H1 (cell line): ENCODE data around the gene IL16. TPM values are rescaled to one million over a fixed set of nuclear protein-coding genes. Genes with fewer than 3 reads are reported as not detected.
A peak's percentile ranks its signal among the peaks of the same experiment; 100 is the strongest.

Experiments used
- CTCF ChIA-PET: fragments of 300-600 bp; sonication (Branson Sonifier 250); formaldehyde crosslinking; loops from one replicate; lab custom pipeline; 2021; ENCODE audit not compliant: partially characterized antibody; lab: Charles Lee
- POLR2A ChIA-PET: fragments of 300-600 bp; sonication (Branson Sonifier 250); formaldehyde crosslinking; loops from one replicate; lab custom pipeline; 2021; ENCODE audit warnings: inconsistent platforms; ENCODE audit not compliant: partially characterized antibody; lab: Charles Lee
- DNase-seq, 2 experiments: peaks; one replicate each; pipeline versions ENCODE4 v3.0.0 to v3.0.0-alpha.2; 2010 to 2022; ENCODE audit warnings: low spot score in 2 of 2, low read depth in 1 of 2, mixed read lengths in 1 of 2
- FAIRE-seq: peaks from 2 replicates; lab custom pipeline; 2011; peaks lifted over from hg19 to GRCh38; lab: Jason Lieb, UNC
- H2AFZ ChIP-seq: 2 replicates; pipeline ENCODE4 v1.8.1; 2012; ENCODE audit warnings: low read length, inconsistent platforms
- H2AK5ac ChIP-seq: 2 replicates; pipeline ENCODE4 v1.6.1; 2013; ENCODE audit warnings: low read depth, low read length
- H2BK120ac ChIP-seq: replicated peaks from 2 replicates; pipeline ENCODE3; 2013; ENCODE audit warnings: low read depth, low read length, inconsistent platforms
- H2BK12ac ChIP-seq: 2 replicates; pipeline ENCODE4 v1.6.1; 2013; ENCODE audit warnings: low read depth, low read length
- H2BK15ac ChIP-seq: 2 replicates; pipeline ENCODE4 v1.6.1; 2013; ENCODE audit warnings: low read length
- H2BK20ac ChIP-seq: 2 replicates; pipeline ENCODE4 v1.6.1; 2013; ENCODE audit warnings: low read length
- H2BK5ac ChIP-seq: 2 replicates; pipeline ENCODE4 v1.6.1; 2013; ENCODE audit warnings: low read depth, low read length
- H3K14ac ChIP-seq: 2 replicates; pipeline ENCODE4 v1.6.1; 2013; ENCODE audit warnings: inconsistent platforms; ENCODE audit not compliant: insufficient read length
- H3K18ac ChIP-seq: 2 replicates; pipeline ENCODE4 v1.6.1; 2013; ENCODE audit warnings: low read length; ENCODE audit errors: extremely low read depth
- H3K23ac ChIP-seq: 2 replicates; pipeline ENCODE4 v1.6.1; 2013; ENCODE audit warnings: inconsistent platforms; ENCODE audit not compliant: insufficient read length
- H3K23me2 ChIP-seq: 2 replicates; pipeline ENCODE4 v1.6.1; 2013; ENCODE audit warnings: low read depth, low read length
- H3K27ac ChIP-seq: 2 replicates; pipeline ENCODE4 v1.6.1; 2011; ENCODE audit warnings: low read depth, low read length, inconsistent platforms
- H3K27me3 ChIP-seq, 4 experiments: replicated peaks in 1 of 4; 1 replicate in 1 of 4; 2 replicates in 3 of 4; pipeline versions ENCODE4 v1.6.1 to v1.8.1; 2011 to 2013; ENCODE audit warnings: low read length in 3 of 4, mild to moderate bottlenecking in 3 of 4, inconsistent platforms in 2 of 4, mixed read lengths in 2 of 4, moderate library complexity in 1 of 4; ENCODE audit not compliant: control insufficient read depth in 3 of 4, insufficient read depth in 3 of 4; ENCODE audit errors: extremely low read depth in 1 of 4
- H3K36me3 ChIP-seq, 4 experiments: 2 replicates each; pipeline versions ENCODE4 v1.6.1 to v1.8.1; 2011 to 2013; ENCODE audit warnings: mild to moderate bottlenecking in 4 of 4, low read length in 3 of 4, moderate library complexity in 2 of 4, control low read depth in 1 of 4, inconsistent platforms in 1 of 4; ENCODE audit not compliant: insufficient read depth in 4 of 4, control insufficient read depth in 2 of 4
- H3K4ac ChIP-seq: replicated peaks from 2 replicates; pipeline ENCODE3; 2013; ENCODE audit warnings: low read length, low read depth, mixed read lengths, inconsistent platforms; ENCODE audit not compliant: insufficient read length
- H3K4me1 ChIP-seq, 4 experiments: replicated peaks in 1 of 4; 1 replicate in 1 of 4; 2 replicates in 3 of 4; pipeline versions ENCODE4 v1.6.1 to v1.8.1; 2011 to 2013; ENCODE audit warnings: low read length in 3 of 4, inconsistent platforms in 2 of 4, mixed read lengths in 1 of 4; ENCODE audit not compliant: insufficient read depth in 4 of 4, control insufficient read depth in 3 of 4
- H3K4me2 ChIP-seq, 2 experiments: 2 replicates each; pipeline versions ENCODE4 v1.6.1 to v1.8.1; 2011 to 2013; ENCODE audit warnings: low read depth in 2 of 2, low read length in 2 of 2, control low read depth in 1 of 2, inconsistent platforms in 1 of 2, mild to moderate bottlenecking in 1 of 2; ENCODE audit not compliant: insufficient read depth in 1 of 2
- H3K4me3 ChIP-seq, 4 experiments: fragments of 200-600, 300-600 bp in 1 of 4; sonication (generic), shearing (Covaris generic), sonication (Bioruptor Twin) in 1 of 4; 2 replicates each; pipeline versions ENCODE4 v1.5.1 to v1.8.1; 2011 to 2016; ENCODE audit warnings: low read length in 4 of 4, low read depth in 3 of 4, control low read depth in 2 of 4, inconsistent platforms in 2 of 4, mild to moderate bottlenecking in 2 of 4, mixed read lengths in 1 of 4, moderate library complexity in 1 of 4; ENCODE audit not compliant: insufficient read depth in 2 of 4; ENCODE audit errors: extremely low read depth in 1 of 4
- H3K56ac ChIP-seq: replicated peaks from 2 replicates; pipeline ENCODE3; 2013; ENCODE audit warnings: low read depth, mild to moderate bottlenecking, mixed read lengths, low read length, inconsistent platforms; ENCODE audit not compliant: insufficient read length
- H3K79me1 ChIP-seq: 2 replicates; pipeline ENCODE4 v1.6.1; 2013; ENCODE audit warnings: low read depth, low read length, control low read depth
- H3K79me2 ChIP-seq, 2 experiments: 2 replicates each; pipeline versions ENCODE4 v1.6.1 to v1.8.1; 2012 to 2013; ENCODE audit warnings: low read length in 2 of 2, mild to moderate bottlenecking in 2 of 2, inconsistent platforms in 1 of 2; ENCODE audit not compliant: insufficient read depth in 2 of 2, control insufficient read depth in 1 of 2
- H3K9ac ChIP-seq, 4 experiments: replicated peaks in 1 of 4; 1 replicate in 1 of 4; 2 replicates in 3 of 4; pipeline versions ENCODE4 v1.6.1 to v1.8.1; 2011 to 2013; ENCODE audit warnings: low read depth in 3 of 4, low read length in 3 of 4, control low read depth in 2 of 4, mild to moderate bottlenecking in 2 of 4, moderate library complexity in 2 of 4, inconsistent platforms in 1 of 4; ENCODE audit errors: extremely low read depth in 1 of 4
- H3K9me3 ChIP-seq, 2 experiments: 2 replicates each; pipeline versions ENCODE4 v1.6.1 to v1.8.1; 2012 to 2013; ENCODE audit warnings: mild to moderate bottlenecking in 2 of 2, moderate library complexity in 2 of 2, control low read depth in 1 of 2, inconsistent platforms in 1 of 2, low read depth in 1 of 2, low read length in 1 of 2, mixed read lengths in 1 of 2; ENCODE audit not compliant: insufficient read depth in 2 of 2
- H4K20me1 ChIP-seq, 2 experiments: replicated peaks in 1 of 2; 2 replicates each; pipeline versions ENCODE3 to v1.8.1; 2011 to 2013; ENCODE audit warnings: inconsistent platforms in 2 of 2, low read length in 2 of 2, mild to moderate bottlenecking in 1 of 2; ENCODE audit not compliant: insufficient read depth in 2 of 2, control insufficient read depth in 1 of 2
- H4K5ac ChIP-seq: 2 replicates; pipeline ENCODE4 v1.6.1; 2013; ENCODE audit warnings: low read length, low read depth, mixed read lengths, inconsistent platforms; ENCODE audit not compliant: insufficient read length
- H4K8ac ChIP-seq: 2 replicates; pipeline ENCODE4 v1.8.0; 2013; ENCODE audit warnings: mild to moderate bottlenecking, moderate library complexity, low read length, inconsistent platforms; ENCODE audit not compliant: insufficient read depth; ENCODE audit errors: extremely low read depth
- H4K91ac ChIP-seq: replicated peaks from 2 replicates; pipeline ENCODE3; 2013; ENCODE audit warnings: low read length, mixed read lengths, inconsistent platforms; ENCODE audit not compliant: insufficient read length
- BACH1 ChIP-seq: IDR thresholded peaks from 2 replicates; pipeline ENCODE4 v1.6.1; 2012; ENCODE audit warnings: low read length, improper control_type of control experiment
- CBX5 ChIP-seq: fragments of 300-800, 300-1000 bp; sonication (generic); IDR thresholded peaks from 2 replicates; pipeline ENCODE4 v1.7.1; 2016; ENCODE audit warnings: antibody characterized with exemption, low read length, low read depth
- NRF1 ChIP-seq: IDR thresholded peaks from 2 replicates; pipeline ENCODE4 v1.6.1; 2011; ENCODE audit warnings: mild to moderate bottlenecking, low read depth, low read length, improper control_type of control experiment
- RBBP5 ChIP-seq: IDR thresholded peaks from 2 replicates; pipeline ENCODE4 v1.7.1; 2012; ENCODE audit warnings: low read depth, mild to moderate bottlenecking, inconsistent platforms, low read length, moderate library complexity, borderline replicate concordance
- SIN3A ChIP-seq, 2 experiments: IDR thresholded peaks in 1 of 2; conservative IDR thresholded peaks in 1 of 2; 2 replicates each; pipeline ENCODE4 v1.6.1; 2011 to 2012; ENCODE audit warnings: low read length in 2 of 2, improper control_type of control experiment in 1 of 2, low read depth in 1 of 2, mild to moderate bottlenecking in 1 of 2
- SIRT6 ChIP-seq: IDR thresholded peaks from one replicate; pipeline ENCODE4 v1.7.1; 2012; ENCODE audit warnings: low read length, inconsistent platforms
- SIX5 ChIP-seq: IDR thresholded peaks from 2 replicates; pipeline ENCODE4 v1.6.1; 2011; ENCODE audit warnings: mild to moderate bottlenecking, low read depth, low read length
- TAF1 ChIP-seq: IDR thresholded peaks from 2 replicates; pipeline ENCODE4 v1.6.1; 2011; ENCODE audit warnings: mild to moderate bottlenecking, low read depth, low read length
- WGBS, 2 experiments: shearing (Covaris generic) in 1 of 2; methylation state at CpG; one replicate each; pipeline versions ENCODE4 v1.1.6 to v1.1.7; 2013 to 2015; ENCODE audit warnings: low lambda C conversion rate in 2 of 2, mixed read lengths in 2 of 2, inconsistent platforms in 1 of 2, low coverage in 1 of 2, missing lambda C conversion rate in 1 of 2; ENCODE audit not compliant: insufficient replicate concordance in 2 of 2, insufficient coverage in 1 of 2, insufficient read length in 1 of 2; ENCODE audit errors: extremely low coverage in 1 of 2, missing lambda C conversion rate in 1 of 2; 5-methylcytosine and 5-hydroxymethylcytosine counted together
- polyA plus RNA-seq, 7 experiments: library from polyadenylated mRNA; depleted of rRNA in 3 of 7; stranded (reverse) in 5 of 7; unstranded in 2 of 7; fragments of >200 nt in 5 of 7; fragments of 200-250 nt in 2 of 7; gene quantifications; 1 replicate in 5 of 7; 2 replicates in 1 of 7; 4 replicates in 1 of 7; pipeline versions ENCODE4 v1.2.1 to v1.2.3, GENCODE V29; 2011 to 2013; ENCODE audit warnings: missing spikeins in 2 of 7, mixed read lengths in 2 of 7
- total RNA-seq: library from RNA; stranded (reverse); fragmentation: NEBNext Ultra II Directional; extraction: Animal tissue kit (Norgen Biotek cat#: 25700); gene quantifications from 2 replicates; pipeline ENCODE4 v1.2.1, GENCODE V29; 2021
- TF ChIP-seq, protein P1 (sequence below), 3 experiments: IDR thresholded peaks; 1 replicate in 2 of 3; 2 replicates in 1 of 3; pipeline versions ENCODE4 v1.5.1 to v1.6.1; 2011; ENCODE audit warnings: low read length in 3 of 3, mild to moderate bottlenecking in 3 of 3, inconsistent platforms in 2 of 3, low read depth in 1 of 3, moderate library complexity in 1 of 3; ENCODE audit not compliant: insufficient read depth in 1 of 3; ENCODE audit errors: control extremely low read depth in 1 of 3
- TF ChIP-seq, protein P2 (sequence below): IDR thresholded peaks from 2 replicates; pipeline ENCODE4 v1.6.1; 2012; ENCODE audit warnings: inconsistent platforms

Gene IL16
- total and polyA plus RNA-seq, 2 of the 8 experiments (the other 6 are each of a cell fraction or from before 2014, with no cell fraction given), result 0.03 to 0.09 TPM

DNA sequence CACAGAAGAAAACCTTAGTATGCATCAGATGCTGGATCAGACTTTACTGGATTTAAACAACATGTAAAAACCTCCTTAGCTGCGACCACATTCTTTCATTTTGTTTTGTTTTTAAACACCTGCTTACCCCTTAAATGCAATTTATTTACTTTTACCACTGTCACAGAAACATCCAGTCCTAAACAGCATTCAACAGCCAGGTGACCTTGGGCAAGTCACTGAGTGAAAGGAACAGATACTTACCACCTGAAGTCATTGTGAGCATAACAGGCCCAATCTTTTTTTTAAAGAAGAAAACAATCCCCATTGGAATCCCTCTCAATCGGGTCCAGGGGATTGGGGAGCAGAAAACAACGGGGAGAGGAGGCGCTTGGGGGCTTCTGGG, 126.9 kb downstream of the IL16 start:
- Histone ChIP-seq H3K23me2 (peaks cover 6% of the 10 kb centered on the region; the same call in 1 of the 2 replicates), H2BK12ac (no peak overlapping the region), H4K91ac (no peak overlapping the region), H3K79me1 (no peaks in the 10 kb centered on the region), H2BK120ac (no peak overlapping the region), H3K4ac (no peak overlapping the region), H3K18ac (no peak overlapping the region), H3K23ac (no peak overlapping the region), H4K8ac (peak overlapping the region; percentile 82; the same call in 1 of the 2 replicates), H3K27ac (no peak overlapping the region), H4K20me1 (peaks cover 0 to 4% of the 10 kb centered on the region in 2 experiments), H3K4me2 (peak overlapping the region; percentile 72 to 79), H3K4me3 (peak overlapping the region; percentile 58 to 82 (median 75)), H3K4me1 (peaks cover 0 to 8% (median under 1%) of the 10 kb centered on the region in 4 experiments; a peak in 4 of 7 replicates), H3K79me2 (no peaks in the 10 kb centered on the region), H2AFZ (peak overlapping the region; percentile 87; the same call in 1 of the 2 replicates), H2BK15ac (no peak overlapping the region; the same call in 1 of the 2 replicates), H3K9me3 (no peaks in the 10 kb centered on the region), H3K36me3 (peaks cover 0 to 3% (median 0%) of the 10 kb centered on the region in 4 experiments; a peak in 2 of 8 replicates), H4K5ac (no peak overlapping the region), H3K14ac (no peak overlapping the region), H3K27me3 (0 out of 7 replicates have a peak, but pooled peaks cover 0 to 3% (median 0%) of the 10 kb centered on the region in 4 experiments), H3K56ac (no peak overlapping the region), H2BK5ac (no peak overlapping the region; the same call in 1 of the 2 replicates), H3K9ac (peak overlapping the region; percentile 56 to 80 (median 72); a peak in 6 of 7 replicates), H2AK5ac (no peak overlapping the region), H2BK20ac (no peak overlapping the region)
- ChIA-PET CTCF (interaction anchor here (1.2 to 1.6 kb wide), 3 partner anchors 12 to 76 kb away, joined by 3 to 6 read pairs (median 3); no protein-coding TSS in a partner anchor), POLR2A (interaction anchor here (0.6 to 2.7 kb wide), 13 partner anchors 9 to 57 kb away, joined by 3 to 9 read pairs (median 3); no protein-coding TSS in a partner anchor)
- 9% methylated on average over 4 of the region's 4 CpGs; no CpG with 5 or more reads in 1 of the 2 experiments for WGBS, 2 experiments
- FAIRE-seq (no peak), DNase-seq (no peak)
- TF ChIP-seq, protein P1, sequence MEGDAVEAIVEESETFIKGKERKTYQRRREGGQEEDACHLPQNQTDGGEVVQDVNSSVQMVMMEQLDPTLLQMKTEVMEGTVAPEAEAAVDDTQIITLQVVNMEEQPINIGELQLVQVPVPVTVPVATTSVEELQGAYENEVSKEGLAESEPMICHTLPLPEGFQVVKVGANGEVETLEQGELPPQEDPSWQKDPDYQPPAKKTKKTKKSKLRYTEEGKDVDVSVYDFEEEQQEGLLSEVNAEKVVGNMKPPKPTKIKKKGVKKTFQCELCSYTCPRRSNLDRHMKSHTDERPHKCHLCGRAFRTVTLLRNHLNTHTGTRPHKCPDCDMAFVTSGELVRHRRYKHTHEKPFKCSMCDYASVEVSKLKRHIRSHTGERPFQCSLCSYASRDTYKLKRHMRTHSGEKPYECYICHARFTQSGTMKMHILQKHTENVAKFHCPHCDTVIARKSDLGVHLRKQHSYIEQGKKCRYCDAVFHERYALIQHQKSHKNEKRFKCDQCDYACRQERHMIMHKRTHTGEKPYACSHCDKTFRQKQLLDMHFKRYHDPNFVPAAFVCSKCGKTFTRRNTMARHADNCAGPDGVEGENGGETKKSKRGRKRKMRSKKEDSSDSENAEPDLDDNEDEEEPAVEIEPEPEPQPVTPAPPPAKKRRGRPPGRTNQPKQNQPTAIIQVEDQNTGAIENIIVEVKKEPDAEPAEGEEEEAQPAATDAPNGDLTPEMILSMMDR (IDR thresholded peaks at IDR 0.05; ENCODE audit: control extremely low read depth in 1 of 3, insufficient read depth in 1 of 3, low read depth in 1 of 3, low read length in 3 of 3), result no peak
- TF ChIP-seq SIRT6, result no peak
- TF ChIP-seq NRF1, result no peak
- TF ChIP-seq CBX5, result no peak
- no peak for TF ChIP-seq BACH1
- TF ChIP-seq, protein P2, sequence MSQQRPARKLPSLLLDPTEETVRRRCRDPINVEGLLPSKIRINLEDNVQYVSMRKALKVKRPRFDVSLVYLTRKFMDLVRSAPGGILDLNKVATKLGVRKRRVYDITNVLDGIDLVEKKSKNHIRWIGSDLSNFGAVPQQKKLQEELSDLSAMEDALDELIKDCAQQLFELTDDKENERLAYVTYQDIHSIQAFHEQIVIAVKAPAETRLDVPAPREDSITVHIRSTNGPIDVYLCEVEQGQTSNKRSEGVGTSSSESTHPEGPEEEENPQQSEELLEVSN, result no peak
- no peak for TF ChIP-seq RBBP5
- TF ChIP-seq SIX5, result no peak
- TF ChIP-seq SIN3A (conservative IDR thresholded peaks at IDR 0.05 in 1 of 2, IDR thresholded peaks at IDR 0.05 in 1 of 2; ENCODE audit: low read depth in 1 of 2, low read length in 2 of 2), result no peak
- no peak for TF ChIP-seq TAF1
